IMR-90 (cell line): Measurements from ENCODE around the gene CAST.

Source experiments
- BHLHE40 ChIP-seq: fragments of 150-350 bp; IDR thresholded peaks from 2 replicates; pipeline ENCODE4 v1.6.1; 2016; ENCODE audit warnings: mild to moderate bottlenecking, low read depth, low read length
- CEBPB ChIP-seq: IDR thresholded peaks from 2 replicates; pipeline ENCODE4 v1.6.1; 2012; ENCODE audit warnings: low read depth, low read length, improper control_type of control experiment
- CTCF ChIP-seq: conservative IDR thresholded peaks from 2 replicates; pipeline ENCODE4 v1.5.1; 2012; ENCODE audit warnings: mild to moderate bottlenecking, low read depth, low read length, improper control_type of control experiment
- MAFK ChIP-seq: IDR thresholded peaks from 2 replicates; pipeline ENCODE4 v1.6.1; 2012; ENCODE audit warnings: low read depth, low read length, improper control_type of control experiment
- RAD21 ChIP-seq: IDR thresholded peaks from 2 replicates; pipeline ENCODE4 v1.6.1; 2012; ENCODE audit warnings: low read length, improper control_type of control experiment

DNA sequence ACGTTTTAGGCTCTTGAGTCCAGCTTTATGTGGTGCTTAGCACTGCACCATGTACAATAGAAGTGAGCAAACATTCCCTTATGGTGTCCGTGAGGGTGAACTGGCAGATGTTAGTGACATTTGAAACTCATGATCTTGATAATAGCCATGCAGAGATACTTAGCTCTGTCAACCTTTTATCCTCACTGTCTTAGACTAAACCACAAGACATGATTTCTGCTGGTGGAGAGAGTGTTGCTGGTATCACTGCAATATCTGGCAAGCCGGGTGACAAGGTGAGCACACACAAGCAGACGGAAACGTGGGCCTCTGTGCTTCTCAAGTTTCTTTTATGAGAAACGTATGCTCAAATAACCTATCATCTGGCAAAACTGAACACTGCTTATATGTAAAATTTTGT, 68.4 kb downstream of the CAST start:
- TF ChIP-seq MAFK (no peak), RAD21 (no peak), BHLHE40 (no peak), CTCF (no peak), CEBPB (no peak)
